GM23248 (cell line): ENCODE data around the gene CST8. TPM values are rescaled to one million over a fixed set of nuclear protein-coding genes. Genes with fewer than 3 reads are reported as not detected.

ENCODE experiments used
- DNase-seq: peaks from one replicate; pipeline ENCODE4 v3.0.0-alpha.2; 2015
- H2AFZ ChIP-seq: fragments of 200-600 bp; sonication (generic); 2 replicates; pipeline ENCODE4 v1.6.1; 2016; ENCODE audit warnings: antibody characterized with exemption
- H3F3A ChIP-seq: fragments of 200-600 bp; sonication (generic); 2 replicates; pipeline ENCODE4 v1.6.1; 2016; ENCODE audit warnings: mild to moderate bottlenecking, antibody characterized with exemption, mixed run types; ENCODE audit not compliant: insufficient read depth
- H3K27ac ChIP-seq: fragments of 200-600 bp; sonication (generic); 2 replicates; pipeline ENCODE4 v1.5.1; 2016; ENCODE audit warnings: mild to moderate bottlenecking
- H3K27me3 ChIP-seq: fragments of 200-600 bp; sonication (generic); replicated peaks from 2 replicates; pipeline ENCODE4 v1.6.1; 2016; ENCODE audit warnings: mild to moderate bottlenecking; ENCODE audit not compliant: insufficient read depth
- H3K36me3 ChIP-seq: fragments of 200-600 bp; sonication (generic); 2 replicates; pipeline ENCODE4 v1.6.1; 2016; ENCODE audit warnings: low read depth, mild to moderate bottlenecking
- H3K4me1 ChIP-seq: fragments of 200-600 bp; sonication (generic); 2 replicates; pipeline ENCODE4 v1.6.1; 2016; ENCODE audit warnings: mild to moderate bottlenecking; ENCODE audit not compliant: insufficient read depth
- H3K4me2 ChIP-seq: fragments of 200-600 bp; sonication (generic); one replicate; pipeline ENCODE4 v1.6.1; 2016; ENCODE audit warnings: mild to moderate bottlenecking; ENCODE audit not compliant: unreplicated experiment
- H3K4me3 ChIP-seq: fragments of 200-600 bp; sonication (generic); 2 replicates; pipeline ENCODE4 v1.5.1; 2016; ENCODE audit warnings: mild to moderate bottlenecking
- H3K79me2 ChIP-seq: fragments of 200-600 bp; sonication (generic); 2 replicates; pipeline ENCODE4 v1.6.1; 2016; ENCODE audit warnings: mild to moderate bottlenecking; ENCODE audit not compliant: insufficient read depth
- H3K9ac ChIP-seq: fragments of 200-600 bp; sonication (generic); 2 replicates; pipeline ENCODE4 v1.6.1; 2016; ENCODE audit warnings: mild to moderate bottlenecking
- H3K9me2 ChIP-seq: fragments of 200-600 bp; sonication (generic); 2 replicates; pipeline ENCODE4 v1.6.1; 2016; ENCODE audit warnings: mixed run types, mild to moderate bottlenecking, moderate library complexity; ENCODE audit not compliant: insufficient read depth
- H3K9me3 ChIP-seq: fragments of 200-600 bp; sonication (generic); one replicate; pipeline ENCODE4 v1.6.1; 2017; ENCODE audit warnings: low read depth
- H4K20me1 ChIP-seq: fragments of 200-600 bp; sonication (generic); 2 replicates; pipeline ENCODE4 v1.6.0; 2016; ENCODE audit not compliant: insufficient read depth
- EZH2 ChIP-seq: fragments of 200-600 bp; sonication (generic); IDR thresholded peaks from 2 replicates; pipeline ENCODE4 v1.6.1; 2018; ENCODE audit warnings: antibody characterized with exemption, mild to moderate bottlenecking; ENCODE audit not compliant: insufficient read depth, poor library complexity, severe bottlenecking
- EZH2phosphoT487 ChIP-seq: fragments of 200-600 bp; sonication (generic); IDR thresholded peaks from 2 replicates; pipeline ENCODE4 v1.6.1; 2018; ENCODE audit warnings: antibody characterized with exemption, moderate library complexity, mild to moderate bottlenecking, low read depth; ENCODE audit not compliant: insufficient read depth
- WGBS, 2 experiments: methylation state at CpG; one replicate each; pipeline ENCODE4 v1.1.6; 2015 to 2017; ENCODE audit warnings: low lambda C conversion rate in 2 of 2, low coverage in 1 of 2; ENCODE audit errors: missing lambda C conversion rate in 2 of 2; 5-methylcytosine and 5-hydroxymethylcytosine counted together
- in situ Hi-C: fragments of 300-500 bp; cut with MboI; formaldehyde crosslinking; loops from 2 replicates; pipeline ENCODE4 v1.15.0; 2020
- polyA plus RNA-seq: library from polyadenylated mRNA; unstranded; fragments of >200 nt; fragmentation: Nextera tagmentation; extraction: Ambion mirVana; gene quantifications from 2 replicates; pipeline ENCODE4 v1.2.1, GENCODE V29; 2016
- total RNA-seq: library from RNA; depleted of rRNA; stranded (reverse); fragments of >200 nt; shearing (Covaris generic); gene quantifications from 2 replicates; pipeline ENCODE4 v1.2.3, GENCODE V29; 2014

Gene CST8
- total and polyA plus RNA-seq, 2 experiments from 2014 or later: not detected

DNA sequence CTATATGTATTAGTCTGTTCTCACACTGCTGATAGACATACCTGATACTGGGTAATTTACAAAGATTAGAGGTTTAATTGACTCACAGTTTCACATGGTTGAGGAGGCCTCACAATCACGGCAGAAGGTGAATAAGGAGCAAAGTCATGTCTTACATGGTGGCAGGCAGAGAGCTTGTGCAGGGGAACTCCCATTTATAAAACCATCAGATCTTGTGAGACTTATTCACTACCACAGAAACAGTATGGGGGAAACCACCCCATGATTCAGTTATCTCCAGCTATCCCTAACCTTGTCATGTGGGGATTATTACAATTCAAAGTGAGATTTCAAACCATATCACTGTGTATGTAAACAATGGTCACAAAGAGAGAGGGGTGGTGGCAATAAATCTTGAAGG lies 6.6 kb downstream of the CST8 start:
- Histone ChIP-seq H3K27ac (no peak overlapping the region), H3K4me1 (no peaks in the 10 kb centered on the region), H3K36me3 (no peaks in the 10 kb centered on the region), H4K20me1 (no peaks in the 10 kb centered on the region), H3K9me3 (no peaks in the 10 kb centered on the region), H3K79me2 (no peaks in the 10 kb centered on the region), H3F3A (no peaks in the 10 kb centered on the region), H3K27me3 (no peaks in the 10 kb centered on the region; the same call in 1 of the 2 replicates), H3K4me2 (no peak overlapping the region), H3K9ac (no peak overlapping the region), H3K4me3 (no peak overlapping the region), H3K9me2 (no peaks in the 10 kb centered on the region), H2AFZ (no peak overlapping the region)
- in situ Hi-C loops: no loop called here
- 13 to 33% methylated on average over 1 of the region's 1 CpG for WGBS, 2 experiments
- TF ChIP-seq EZH2phosphoT487 (no peak), EZH2 (no peak)
- DNase-seq: no peak

DNA sequence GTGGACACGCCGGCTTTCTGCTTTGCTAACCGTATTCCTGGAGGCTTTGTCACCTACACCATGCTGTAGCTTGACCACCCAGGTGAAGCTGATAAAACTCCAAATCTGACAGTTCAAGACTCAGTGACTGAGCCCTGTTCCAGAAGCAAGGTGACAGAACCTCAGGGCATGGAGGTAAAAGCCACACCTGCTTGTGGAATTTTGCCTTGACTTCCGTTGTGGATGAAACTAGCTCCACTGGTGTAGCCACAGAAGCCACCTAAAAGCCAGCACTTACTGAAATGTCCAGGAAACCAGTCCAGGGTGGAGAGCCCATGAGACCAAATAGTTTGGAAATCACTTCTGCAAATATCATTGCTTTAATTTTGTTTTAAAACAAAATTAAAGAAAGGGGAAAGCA lies 11.0 kb downstream of the CST8 start:
- Histone ChIP-seq H3K79me2 (no peaks in the 10 kb centered on the region), H4K20me1 (no peaks in the 10 kb centered on the region)
- in situ Hi-C loops: no loop called here

DNA sequence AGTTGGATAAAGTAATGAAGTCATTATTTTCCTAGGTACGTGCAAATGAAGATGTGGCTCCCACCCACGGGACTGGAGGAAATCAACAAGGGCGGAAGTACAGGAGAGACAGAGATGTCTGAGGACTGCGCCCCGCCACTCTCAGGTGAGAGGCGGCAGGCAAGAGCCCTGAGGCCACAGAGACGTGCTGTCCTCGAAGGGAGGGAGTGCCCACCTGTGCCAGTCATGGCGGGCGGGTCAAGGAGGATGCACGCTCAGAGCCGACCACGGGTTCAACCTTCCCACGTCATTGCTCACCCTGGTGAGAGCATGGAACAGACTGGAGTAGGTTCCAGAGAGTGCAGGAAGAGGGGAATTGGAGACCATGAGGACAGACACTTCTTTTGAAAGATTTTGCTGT lies 12.7 kb downstream of the CST8 start:
- WGBS, 2 experiments: 53 to 58% methylated on average over 12 to 14 of the region's 14 CpGs
- Histone ChIP-seq H3K27me3 (no peaks in the 10 kb centered on the region; the same call in 1 of the 2 replicates), H3K9me2 (no peaks in the 10 kb centered on the region), H3K36me3 (no peaks in the 10 kb centered on the region), H3K4me1 (no peaks in the 10 kb centered on the region), H3K4me3 (no peak overlapping the region), H3K9me3 (no peaks in the 10 kb centered on the region), H4K20me1 (no peaks in the 10 kb centered on the region), H3K27ac (no peak overlapping the region), H3K79me2 (no peaks in the 10 kb centered on the region), H3K4me2 (no peak overlapping the region), H3K9ac (no peak overlapping the region), H2AFZ (no peak overlapping the region), H3F3A (no peaks in the 10 kb centered on the region)
- in situ Hi-C loops: no loop called here
- DNase-seq: no peak
- no peak for TF ChIP-seq EZH2phosphoT487
- TF ChIP-seq EZH2: no peak

More for the DNA sequence above, 11.0 kb downstream of the CST8 start:
- Histone ChIP-seq H3K36me3 (no peaks in the 10 kb centered on the region), H3K9ac (no peak overlapping the region), H3K27me3 (no peaks in the 10 kb centered on the region; the same call in 1 of the 2 replicates), H3K4me3 (no peak overlapping the region), H3K9me3 (no peaks in the 10 kb centered on the region), H3K27ac (no peak overlapping the region), H3F3A (no peaks in the 10 kb centered on the region), H3K9me2 (no peaks in the 10 kb centered on the region), H3K4me2 (no peak overlapping the region), H2AFZ (no peak overlapping the region), H3K4me1 (no peaks in the 10 kb centered on the region)
- no peak for DNase-seq
- 49% methylated on average over 4 of the region's 4 CpGs for WGBS, 2 experiments
- TF ChIP-seq EZH2 (no peak), EZH2phosphoT487 (no peak)

DNA sequence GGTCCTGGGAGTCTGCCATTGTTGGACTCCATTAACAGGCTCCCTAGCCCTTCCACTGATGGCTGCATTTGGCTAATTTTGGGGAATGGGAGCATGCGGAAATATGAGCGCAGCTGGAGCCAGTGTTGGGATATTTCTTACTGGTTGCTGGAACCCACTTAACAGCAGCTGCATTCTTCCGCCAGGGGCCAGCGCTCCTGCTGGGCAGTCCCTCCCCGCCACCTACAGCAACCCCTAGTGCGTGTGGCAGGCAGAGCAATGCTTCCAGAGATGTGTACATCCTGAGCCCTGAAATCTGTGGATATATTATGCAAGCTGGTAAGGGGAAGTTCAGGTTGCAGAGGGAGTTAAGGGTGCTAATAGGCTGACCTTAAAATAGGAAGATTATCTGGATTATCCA lies 16.4 kb downstream of the CST8 start:
- Histone ChIP-seq H3K27ac (no peak overlapping the region), H3F3A (no peaks in the 10 kb centered on the region), H2AFZ (no peak overlapping the region), H3K9me3 (no peaks in the 10 kb centered on the region), H3K27me3 (no peaks in the 10 kb centered on the region; the same call in 1 of the 2 replicates), H3K9me2 (no peaks in the 10 kb centered on the region), H3K4me1 (no peaks in the 10 kb centered on the region), H3K4me2 (no peak overlapping the region), H3K79me2 (no peaks in the 10 kb centered on the region), H3K36me3 (no peaks in the 10 kb centered on the region), H3K4me3 (no peak overlapping the region), H4K20me1 (no peaks in the 10 kb centered on the region), H3K9ac (no peak overlapping the region)
- DNase-seq: no peak
- 75 to 76% methylated on average over 6 of the region's 6 CpGs for WGBS, 2 experiments
- TF ChIP-seq EZH2 (no peak), EZH2phosphoT487 (no peak)
- in situ Hi-C loops: no loop called here
